Adrenal gland (tissue), 12 donors: ENCODE data around the gene ITGB5. TPM values are rescaled to one million over a fixed set of nuclear protein-coding genes. Genes with fewer than 3 reads are reported as not detected.

Experiments used
- DNase-seq, 7 donors: peaks; one replicate each; pipeline ENCODE4 v3.0.0-alpha.2; 2019 to 2020
- H3K27ac ChIP-seq, 5 donors: fragments of 200-600 bp; sonication (generic) in 4 of 5; 1 replicate in 3 of 5; 2 replicates in 2 of 5; pipeline versions ENCODE4 v1.5.1 to v1.8.0; 2016 to 2020; ENCODE audit warnings: mild to moderate bottlenecking in 1 of 5
- H3K27me3 ChIP-seq: fragments of 200-600 bp; 2 replicates; pipeline ENCODE4 v1.8.0; 2021
- H3K36me3 ChIP-seq, 2 donors: fragments of 200-600 bp; replicated peaks in 1 of 2; 1 replicate in 1 of 2; 2 replicates in 1 of 2; pipeline versions ENCODE4 v1.5.1 to v1.8.0; 2018 to 2022
- H3K4me1 ChIP-seq, 2 donors: fragments of 200-600 bp; replicated peaks in 1 of 2; 1 replicate in 1 of 2; 2 replicates in 1 of 2; pipeline versions ENCODE4 v1.5.1 to v1.8.0; 2018 to 2021
- H3K4me3 ChIP-seq, 4 donors: fragments of 200-600 bp; sonication (generic) in 3 of 4; one replicate each; pipeline ENCODE4 v1.5.1; 2016 to 2018
- H3K9me3 ChIP-seq, 3 donors: fragments of 200-600 bp; sonication (generic) in 1 of 3; replicated peaks in 1 of 3; 1 replicate in 2 of 3; 2 replicates in 1 of 3; pipeline versions ENCODE4 v1.5.1 to v1.8.0; 2016 to 2021
- POLR2A ChIP-seq, 2 donors: fragments of 450-650 bp; IDR thresholded peaks; one replicate each; pipeline ENCODE4 v1.6.1; 2017; ENCODE audit warnings: antibody characterized with exemption in 2 of 2, mild to moderate bottlenecking in 2 of 2, moderate library complexity in 1 of 2
- WGBS, 4 donors: extraction: QIAGEN DNeasy Blood & Tissue Kit in 2 of 4; methylation state at CpG; one replicate each; pipeline versions ENCODE4 v1.1.5 to v1.1.7; 2013 to 2017; 5-methylcytosine and 5-hydroxymethylcytosine counted together
- intact Hi-C, 2 donors: fragments of 100-400 bp; cut with DNase I; formaldehyde crosslinking; loops; one replicate each; pipeline versions ENCODE4 v1.14.1 to v1.15.0; 2022 to 2023
- polyA plus RNA-seq, 3 donors: library from polyadenylated mRNA; stranded (reverse); fragments of 200-250 nt in 2 of 3; fragments of 350-450 nt in 1 of 3; fragmentation: Illumina TruSeq in 1 of 3; extraction: RNeasy Lipid Tissue Mini Kit (QIAGEN cat#74804) in 1 of 3; gene quantifications; one replicate each; pipeline ENCODE4 v1.2.3, GENCODE V29; 2013 to 2014
- total RNA-seq, 9 donors: library from RNA; depleted of rRNA in 4 of 9; stranded (reverse); fragments of >200 nt in 4 of 9; fragments of 120-200 nt in 1 of 9; fragmentation: NEBNext Ultra II Directional in 1 of 9; extraction: Animal tissue kit (Norgen Biotek cat#: 25700) in 1 of 9; gene quantifications; one replicate each; pipeline versions ENCODE4 v1.1.0 to v1.2.4, GENCODE V29; 2013 to 2023
- TF ChIP-seq, protein P1 (sequence below), 6 experiments: fragments of 450-650 bp in 4 of 6; fragments of 200-600 bp in 2 of 6; sonication (generic) in 1 of 6; IDR thresholded peaks; 1 replicate in 5 of 6; 2 replicates in 1 of 6; pipeline versions ENCODE4 v1.5.1 to v1.8.0; 2016 to 2021; ENCODE audit warnings: antibody characterized with exemption in 6 of 6, mild to moderate bottlenecking in 2 of 6, moderate library complexity in 1 of 6
- donor health status: healthy with polysubstance abuse.
- donor health status: Bipolar disorder and iron deficiency.
- donor health status: DM: yes; HTN: yes; CAD: no.
- donor health status: DM: no; HTN: no; CAD: no.
- donor health status: DM: no; HTN: no; CAD: no.
- donor health status: DM: yes; HTN: yes; CAD: no.

Gene ITGB5
- total and polyA plus RNA-seq, 12 donors, result 9.4 to 404 (median 94.8) TPM

DNA sequence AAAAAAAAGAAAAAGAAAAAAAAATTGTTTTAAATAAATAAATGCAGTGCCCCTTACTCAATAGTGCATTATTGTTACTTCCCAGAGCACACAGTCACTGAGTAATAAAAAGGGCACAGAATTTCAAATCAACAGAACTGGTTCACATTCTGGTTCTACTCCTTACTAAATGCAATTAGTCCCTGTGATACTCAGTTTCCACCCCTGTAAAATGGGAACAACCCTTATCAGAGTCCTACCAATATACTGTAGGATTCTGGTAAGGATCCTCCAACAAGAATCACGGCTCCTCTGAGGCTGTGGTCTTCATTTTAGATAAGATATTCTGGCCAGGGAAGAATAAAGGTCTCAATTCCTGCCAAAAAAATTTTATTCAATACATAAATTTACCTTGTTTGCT is 50.7 kb downstream of the ITGB5 start:
- Histone ChIP-seq H3K4me1 (peaks cover 24 to 65% of the 10 kb centered on the region in 2 donors), H3K4me3 (no peak overlapping the region), H3K9me3 (no peaks in the 10 kb centered on the region), H3K36me3 (peaks cover 0 to 10% of the 10 kb centered on the region in 2 donors), H3K27ac (peak overlapping the region; percentile 51 to 82 (median 75)), H3K27me3 (no peaks in the 10 kb centered on the region)
- intact Hi-C loops, result no loop called here
- no peak for DNase-seq
- 72 to 83% (median 76%) methylated on average over 1 of the region's 1 CpG for WGBS, 4 donors
- TF ChIP-seq, protein P1, sequence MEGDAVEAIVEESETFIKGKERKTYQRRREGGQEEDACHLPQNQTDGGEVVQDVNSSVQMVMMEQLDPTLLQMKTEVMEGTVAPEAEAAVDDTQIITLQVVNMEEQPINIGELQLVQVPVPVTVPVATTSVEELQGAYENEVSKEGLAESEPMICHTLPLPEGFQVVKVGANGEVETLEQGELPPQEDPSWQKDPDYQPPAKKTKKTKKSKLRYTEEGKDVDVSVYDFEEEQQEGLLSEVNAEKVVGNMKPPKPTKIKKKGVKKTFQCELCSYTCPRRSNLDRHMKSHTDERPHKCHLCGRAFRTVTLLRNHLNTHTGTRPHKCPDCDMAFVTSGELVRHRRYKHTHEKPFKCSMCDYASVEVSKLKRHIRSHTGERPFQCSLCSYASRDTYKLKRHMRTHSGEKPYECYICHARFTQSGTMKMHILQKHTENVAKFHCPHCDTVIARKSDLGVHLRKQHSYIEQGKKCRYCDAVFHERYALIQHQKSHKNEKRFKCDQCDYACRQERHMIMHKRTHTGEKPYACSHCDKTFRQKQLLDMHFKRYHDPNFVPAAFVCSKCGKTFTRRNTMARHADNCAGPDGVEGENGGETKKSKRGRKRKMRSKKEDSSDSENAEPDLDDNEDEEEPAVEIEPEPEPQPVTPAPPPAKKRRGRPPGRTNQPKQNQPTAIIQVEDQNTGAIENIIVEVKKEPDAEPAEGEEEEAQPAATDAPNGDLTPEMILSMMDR (IDR thresholded peaks at IDR 0.05), result no peak
- no peak for TF ChIP-seq POLR2A (IDR thresholded peaks at IDR 0.05)

DNA sequence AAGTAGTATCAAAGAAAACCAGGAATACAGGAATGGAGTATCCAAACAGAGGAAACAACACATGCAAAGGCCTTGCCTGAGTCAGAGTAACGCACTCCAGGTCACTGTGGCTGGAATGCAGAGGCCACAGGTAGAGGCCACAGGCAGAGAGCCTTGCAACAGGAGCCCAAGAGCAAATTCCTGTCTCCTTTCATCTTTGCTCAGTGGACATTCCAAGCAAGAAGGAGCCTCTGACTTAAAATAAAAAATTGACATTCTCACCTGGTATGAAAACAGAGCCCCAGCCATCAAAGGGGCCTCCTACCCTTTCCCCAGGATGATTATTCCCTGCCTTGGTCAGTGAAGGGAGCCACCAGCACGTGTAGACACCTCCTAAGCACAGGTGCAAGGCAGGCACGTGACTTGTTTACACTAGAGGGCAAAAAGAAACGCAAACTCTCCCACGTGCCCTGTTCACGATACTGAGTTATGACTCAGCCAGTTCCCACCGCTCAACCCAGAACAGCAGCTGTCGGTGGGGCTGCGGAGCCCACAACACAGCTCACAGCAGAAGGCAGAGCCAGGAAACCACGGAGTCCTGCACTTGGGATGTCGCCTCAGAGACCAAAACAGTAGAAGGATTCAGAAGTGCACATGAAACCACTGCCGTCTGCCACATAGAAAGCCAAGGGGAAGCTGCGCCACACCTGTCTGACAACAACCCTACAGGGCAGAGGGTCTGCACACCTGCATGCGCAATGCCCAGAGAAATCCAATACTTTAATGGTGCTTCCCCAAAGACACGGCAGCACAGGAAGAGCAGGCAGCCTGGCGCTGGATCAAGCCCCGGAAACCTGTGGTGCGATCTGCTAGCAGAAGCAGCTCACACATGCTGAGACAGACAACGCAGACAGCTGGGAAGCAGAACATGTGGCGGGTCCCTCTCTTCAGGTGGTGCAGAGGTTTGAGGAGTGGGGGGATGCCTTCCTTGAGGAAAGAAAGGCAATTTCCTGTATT is 52.1 kb downstream of the ITGB5 start:
- no peak overlapping the region for H3K4me3 ChIP-seq
- no peaks in the 10 kb centered on the region for H3K9me3 ChIP-seq
- peak in 4 of 7 donors; percentile 23 to 71 (median 38) for DNase-seq
- intact Hi-C loops, result no loop called here
- no peaks in the 10 kb centered on the region for H3K27me3 ChIP-seq
- peaks cover 0 to 5% of the 10 kb centered on the region in 2 donors for H3K36me3 ChIP-seq
- WGBS, 4 donors, result 63 to 70% (median 65%) methylated on average over 13 to 20 of the region's 20 CpGs
- H3K27ac ChIP-seq, result peak overlapping the region in 3 of 5 donors; percentile 19 to 82 (median 43)
- TF ChIP-seq, protein P1 (IDR thresholded peaks at IDR 0.05), result no peak
- TF ChIP-seq POLR2A (IDR thresholded peaks at IDR 0.05), result no peak
- H3K4me1 ChIP-seq, result peaks cover 24 to 68% of the 10 kb centered on the region in 2 donors

DNA sequence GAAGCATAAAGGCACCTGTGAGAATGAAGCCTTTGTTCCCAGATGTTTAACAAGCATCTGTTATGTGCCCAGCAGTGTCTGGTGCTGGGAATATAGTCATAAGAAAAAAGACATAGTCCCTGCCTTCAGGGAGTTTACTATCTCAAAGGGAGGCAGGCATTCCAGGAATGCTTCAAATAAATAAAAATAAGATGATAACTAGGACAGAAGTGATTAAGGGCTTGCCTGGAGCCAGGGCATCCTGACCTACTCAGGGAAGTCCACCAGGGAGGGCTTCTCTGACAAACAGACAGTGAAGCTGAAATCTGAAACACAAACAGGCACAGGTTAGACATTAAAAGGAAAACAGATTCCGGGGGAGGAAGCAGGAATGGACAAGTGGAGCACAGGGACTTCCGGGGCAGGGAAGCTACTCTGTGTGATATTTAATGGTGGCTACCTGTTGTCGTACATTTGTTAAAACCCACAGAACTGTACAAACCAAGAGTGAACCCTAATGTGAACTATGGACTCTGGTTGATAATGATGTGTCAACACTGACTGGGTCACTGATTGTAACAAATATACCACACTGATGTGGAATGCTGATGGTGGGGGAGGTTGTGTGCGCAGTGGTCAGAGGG is 53.3 kb downstream of the ITGB5 start:
- intact Hi-C loops, result no loop called here
- DNase-seq, result no peak
- no peaks in the 10 kb centered on the region for H3K9me3 ChIP-seq
- no peaks in the 10 kb centered on the region for H3K27me3 ChIP-seq
- 87 to 93% (median 91%) methylated on average over 4 of the region's 4 CpGs for WGBS, 4 donors
- no peak overlapping the region for H3K4me3 ChIP-seq
- peaks cover 24 to 68% of the 10 kb centered on the region in 2 donors for H3K4me1 ChIP-seq
- peak overlapping the region in 2 of 5 donors; percentile 28 to 83 for H3K27ac ChIP-seq
- H3K36me3 ChIP-seq, result no peaks in the 10 kb centered on the region
- TF ChIP-seq, protein P1 (IDR thresholded peaks at IDR 0.05), result no peak
- no peak for TF ChIP-seq POLR2A (IDR thresholded peaks at IDR 0.05)
